GM18909 (cell line): ENCODE data around the gene CREG2.

ENCODE experiments used
- ATAC-seq: cut with Tn5 transposase; IDR thresholded peaks from one replicate; pipeline ENCODE4 v1.9.1; 2021; ENCODE audit warnings: mild to moderate bottlenecking; ENCODE audit not compliant: unreplicated experiment, poor library complexity

Gene CREG2

DNA sequence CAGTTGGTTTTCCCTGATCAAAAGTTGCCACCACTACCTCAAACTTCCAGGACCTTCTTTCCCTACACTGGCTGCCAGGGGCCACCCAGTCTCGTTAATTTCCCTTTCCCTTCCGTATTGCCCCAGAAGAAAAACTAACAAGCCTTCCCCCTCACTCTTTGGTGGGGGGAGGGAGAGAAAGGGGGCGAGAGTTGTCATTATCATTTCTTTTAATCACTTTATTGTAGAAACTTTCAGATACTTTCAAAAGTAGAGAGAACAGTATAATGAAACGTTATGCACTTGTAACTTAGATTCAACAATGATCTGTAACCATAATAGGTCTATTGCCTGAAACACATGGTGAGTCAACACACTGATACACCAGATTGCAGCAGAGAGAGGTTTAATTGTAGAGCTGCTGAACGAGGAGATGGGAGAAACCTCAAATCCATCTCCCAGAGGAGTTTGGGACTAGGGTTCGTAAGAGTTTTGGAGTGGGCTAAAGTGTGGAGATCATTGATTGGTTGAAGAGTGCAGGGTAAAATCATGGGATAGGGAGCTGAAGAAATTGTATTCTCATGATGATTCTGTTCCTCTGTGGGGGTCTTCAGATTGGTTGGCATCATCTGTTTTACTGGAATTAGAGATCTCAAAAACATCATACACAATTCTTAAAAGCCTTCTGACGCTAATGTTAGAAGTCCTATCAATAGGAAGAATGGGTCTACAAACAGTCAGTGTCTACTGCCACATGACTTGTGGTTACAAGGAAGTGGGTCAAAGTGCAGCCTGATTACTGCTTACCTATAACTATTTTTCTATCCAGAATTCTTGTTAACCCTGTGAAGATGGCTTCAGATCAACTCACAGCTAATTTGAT, 76.2 kb downstream of the CREG2 start:
- ATAC-seq, result no peak

DNA sequence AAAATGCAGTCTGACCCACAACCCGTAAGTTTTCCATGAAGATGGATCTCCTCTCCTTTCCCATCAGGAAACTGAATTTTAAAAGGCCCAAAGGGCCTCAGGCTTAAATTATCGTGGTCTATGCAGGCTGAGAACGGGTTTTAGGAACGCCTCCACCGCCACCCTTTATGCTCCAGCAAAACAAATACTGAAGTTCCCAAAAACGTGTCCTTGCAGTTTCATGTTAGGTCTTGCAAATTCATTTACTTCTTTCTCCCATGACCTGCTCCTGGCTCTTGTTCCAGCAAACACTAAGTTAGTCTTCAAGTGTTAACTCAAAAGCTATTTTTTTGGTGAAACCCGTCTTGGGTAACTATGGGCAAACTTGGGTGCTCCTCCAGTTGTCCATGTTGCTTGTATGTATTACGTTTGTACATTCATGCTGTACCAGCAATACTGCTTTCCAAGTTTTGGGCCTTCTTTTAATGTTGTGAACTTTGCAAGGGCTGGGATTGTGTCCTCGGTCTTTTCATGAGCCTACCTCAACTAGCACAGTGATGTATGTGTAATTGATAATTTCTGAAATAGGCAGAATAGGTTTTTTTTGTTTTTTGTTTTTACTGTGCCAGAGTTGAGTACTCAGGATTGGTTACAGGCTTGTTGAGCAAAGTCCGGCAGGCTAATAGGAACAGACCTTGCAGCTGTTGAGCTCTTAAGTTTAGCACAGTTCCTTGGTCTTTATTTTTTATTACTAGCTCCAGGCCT, 77.0 kb downstream of the CREG2 start:
- ATAC-seq, result no peak

DNA sequence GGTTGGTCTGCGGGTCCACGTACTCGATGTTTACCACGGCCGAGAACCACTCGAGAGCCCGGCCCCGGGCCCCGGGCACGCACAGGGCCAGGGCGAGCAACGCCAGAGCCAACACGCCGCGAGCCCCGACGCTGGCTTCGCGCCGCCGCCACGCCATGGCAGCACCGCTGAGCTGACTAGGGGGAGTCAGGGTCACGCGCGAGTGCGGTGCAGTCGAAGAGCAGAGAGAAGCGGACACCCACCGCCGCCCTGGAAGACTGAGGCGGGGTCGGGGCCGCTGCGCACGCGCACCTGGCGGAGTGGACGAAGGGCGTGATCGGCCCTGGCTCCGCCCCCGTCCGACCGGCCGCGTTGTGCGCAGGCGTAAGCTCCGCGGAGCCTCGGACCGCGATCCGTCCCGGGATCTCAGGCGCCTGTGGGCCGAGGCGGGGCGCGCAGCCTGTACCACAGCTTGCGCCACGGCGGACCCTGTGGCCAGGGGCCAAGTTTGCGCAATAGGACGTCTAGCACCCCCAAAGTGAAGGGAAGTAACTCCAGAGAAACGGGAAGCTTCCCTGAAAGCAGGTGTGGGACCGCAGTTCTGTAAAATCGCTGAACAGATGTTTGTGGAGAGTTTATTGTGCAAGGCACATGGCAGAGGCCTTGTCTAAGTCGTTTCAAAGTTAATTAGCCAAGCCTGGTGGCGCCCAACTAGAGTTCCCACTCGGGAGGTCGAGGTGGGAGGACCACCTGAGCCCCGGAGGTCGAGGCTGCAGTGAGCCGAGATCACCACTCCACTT, 78.7 kb downstream of the CREG2 start, which contains the start of gene RNF149:
RNF149 (minus strand) TSS at position 270 of the 779 bp plus-strand sequence; CDS start at position 157, 113 bp downstream.
- ATAC-seq, result peak; percentile 78

DNA sequence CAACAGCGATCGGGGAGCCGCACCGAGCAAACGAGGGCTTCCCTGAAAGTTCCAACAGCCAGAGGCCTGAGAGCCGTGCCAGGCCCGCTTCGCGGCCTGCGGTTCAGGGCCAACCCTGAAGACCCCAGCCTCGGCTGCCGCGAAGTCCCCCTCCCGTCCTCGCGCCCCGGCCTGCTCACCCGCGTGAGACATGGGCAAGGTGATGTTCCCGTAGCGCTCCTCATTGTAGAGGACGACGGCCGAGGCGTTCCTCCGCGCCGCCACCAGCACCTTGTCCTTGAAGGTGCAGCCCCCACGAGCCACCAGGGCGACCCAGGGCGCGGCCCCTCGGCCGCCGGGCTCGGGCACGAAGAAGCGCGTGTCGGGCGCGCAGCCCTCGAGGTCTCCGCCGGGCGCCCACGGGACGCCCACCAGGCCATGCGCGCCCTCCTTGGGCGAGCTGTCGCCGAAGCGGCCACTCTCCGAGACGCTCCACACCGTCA, 79.3 kb downstream of the CREG2 start:
- peak; percentile 20 for ATAC-seq

DNA sequence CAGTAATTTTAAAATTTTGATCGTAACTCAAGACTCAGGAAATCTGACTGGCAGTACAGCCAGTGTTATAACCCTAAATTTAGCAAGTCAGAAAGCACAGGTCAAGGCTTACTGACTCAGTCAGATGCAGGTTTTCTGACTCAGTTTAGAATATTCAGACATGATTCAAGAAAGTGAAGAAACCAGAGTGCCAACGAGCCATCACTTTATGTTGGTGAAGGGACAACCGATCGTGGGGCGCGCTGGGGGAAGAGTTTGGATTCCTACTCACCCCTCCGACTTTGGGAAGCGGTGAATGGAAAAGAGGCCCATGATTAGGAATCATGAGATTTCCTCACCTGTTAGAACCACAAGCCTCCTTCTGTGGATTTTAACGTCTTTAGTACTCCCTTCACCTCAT, 79.8 kb downstream of the CREG2 start:
- ATAC-seq, result no peak

DNA sequence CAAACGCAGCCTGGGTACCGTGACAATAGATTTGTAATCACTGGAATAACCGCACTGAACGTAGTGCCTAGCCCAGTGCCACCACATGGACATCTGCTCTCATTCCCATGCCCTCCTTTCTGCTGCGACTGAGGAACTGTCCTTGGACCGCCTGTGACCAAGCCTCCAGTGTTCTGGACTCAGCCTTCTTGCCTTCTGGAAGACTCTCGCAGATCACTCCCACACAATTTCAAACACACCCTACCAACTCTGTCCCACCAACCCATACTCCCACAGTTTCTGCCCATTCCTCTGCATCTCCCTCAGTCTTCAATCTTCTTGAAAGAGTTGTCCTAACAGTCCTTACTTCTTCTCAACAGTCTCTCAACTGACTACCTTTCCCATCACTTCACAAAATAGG, 80.9 kb downstream of the CREG2 start:
- ATAC-seq, result peak; percentile 7

DNA sequence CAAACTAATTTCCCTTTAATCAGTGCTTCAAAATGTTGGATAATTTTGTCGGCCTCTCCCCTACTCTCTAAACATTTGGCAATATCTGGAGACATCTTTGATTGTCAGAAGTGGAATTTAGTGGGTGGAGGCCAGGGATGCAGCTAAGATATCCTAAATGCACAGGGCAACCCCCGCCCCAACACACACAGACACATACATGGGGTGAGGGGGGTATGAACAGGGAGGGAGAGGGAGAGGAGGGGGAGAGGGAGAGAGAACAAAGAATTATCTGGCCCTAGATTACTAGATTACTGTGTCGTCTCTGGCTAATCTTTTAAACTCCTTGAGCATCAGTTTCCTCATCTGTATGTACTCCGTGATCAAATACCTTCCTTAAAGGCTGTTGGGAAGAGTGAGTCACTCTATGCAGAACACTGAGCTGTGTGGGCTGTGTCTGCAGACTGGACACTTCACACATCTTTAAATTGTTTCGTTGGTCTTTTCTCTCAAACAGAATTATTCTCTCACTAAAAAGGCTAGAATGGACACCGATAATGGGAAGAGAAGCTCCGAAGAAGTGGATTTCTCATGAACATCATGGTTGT, 81.7 kb downstream of the CREG2 start:
- no peak for ATAC-seq

DNA sequence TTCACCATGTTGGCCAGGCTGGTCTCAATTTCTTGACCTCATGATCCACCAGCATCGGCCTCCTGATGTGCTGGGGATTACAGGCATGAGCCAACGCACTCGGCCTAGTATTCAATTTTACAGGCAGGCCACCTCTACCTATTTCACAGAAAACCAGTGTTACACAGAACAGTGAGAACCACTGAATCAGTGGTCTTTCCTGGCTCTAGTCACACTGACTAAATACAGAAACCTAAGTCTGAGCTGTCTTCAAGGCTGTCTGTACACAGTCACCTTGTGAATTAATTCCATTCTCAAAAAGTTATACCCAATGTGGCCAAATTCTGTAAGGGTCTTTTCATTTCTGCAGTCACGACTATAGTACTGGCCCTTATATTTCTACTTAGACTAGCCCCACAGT, 82.3 kb downstream of the CREG2 start:
- no peak for ATAC-seq

DNA sequence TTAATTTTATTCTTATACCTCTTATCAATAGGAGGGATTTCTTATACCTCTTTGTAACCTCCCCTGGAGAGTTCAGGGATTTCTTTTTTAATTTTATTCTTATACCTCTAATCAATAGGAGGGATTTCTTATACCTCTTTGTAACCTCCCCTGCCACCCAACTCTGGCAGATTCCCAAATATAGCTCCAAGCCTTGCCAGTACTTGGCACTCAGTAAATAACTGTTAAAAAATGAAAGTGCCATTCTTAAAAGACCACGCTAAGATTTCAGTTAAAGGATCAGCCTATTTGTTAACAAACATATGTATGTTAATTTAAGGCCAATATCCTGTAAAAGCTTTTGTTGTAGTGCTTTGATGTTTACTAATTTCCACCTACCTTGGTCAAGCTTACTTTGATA, 83.6 kb downstream of the CREG2 start:
- ATAC-seq, result no peak

DNA sequence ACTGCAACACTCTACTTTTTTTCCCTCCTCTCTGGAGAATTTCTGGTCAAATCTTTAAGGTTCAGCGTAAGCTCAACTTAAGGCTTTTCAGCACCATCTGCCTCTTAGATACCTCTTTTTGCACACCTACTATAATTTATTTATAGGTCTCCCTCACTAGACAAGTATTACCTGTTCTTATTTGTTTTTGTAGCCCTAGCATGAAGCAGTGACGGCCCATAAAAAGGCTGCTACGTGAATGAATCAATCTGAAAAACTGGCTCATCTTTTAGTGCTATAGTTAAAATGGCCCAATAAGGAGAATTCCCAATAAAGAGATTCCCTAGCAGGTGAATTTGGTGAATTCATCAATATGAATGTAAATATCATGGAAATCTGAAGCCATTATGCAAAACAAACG, 85.3 kb downstream of the CREG2 start:
- no peak for ATAC-seq

DNA sequence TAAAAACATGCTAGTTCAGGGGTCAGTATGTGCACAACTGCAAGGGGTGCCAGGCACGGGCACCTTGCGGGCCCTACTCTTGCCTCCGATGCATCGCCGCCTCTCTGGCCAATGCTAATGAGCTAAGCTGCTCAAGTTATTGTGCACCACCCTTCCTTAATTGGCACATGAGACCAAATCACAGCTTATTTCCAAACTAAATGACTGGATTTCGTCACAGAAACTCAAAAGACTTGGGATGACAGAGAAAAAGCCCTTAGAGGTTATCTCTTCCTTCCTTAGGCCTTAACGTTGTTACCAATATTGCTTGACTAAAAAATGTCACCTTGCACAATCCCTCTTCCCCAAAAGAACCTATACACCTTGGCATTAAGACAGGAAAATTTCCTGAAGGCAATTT, 86.5 kb downstream of the CREG2 start:
- ATAC-seq, result no peak

DNA sequence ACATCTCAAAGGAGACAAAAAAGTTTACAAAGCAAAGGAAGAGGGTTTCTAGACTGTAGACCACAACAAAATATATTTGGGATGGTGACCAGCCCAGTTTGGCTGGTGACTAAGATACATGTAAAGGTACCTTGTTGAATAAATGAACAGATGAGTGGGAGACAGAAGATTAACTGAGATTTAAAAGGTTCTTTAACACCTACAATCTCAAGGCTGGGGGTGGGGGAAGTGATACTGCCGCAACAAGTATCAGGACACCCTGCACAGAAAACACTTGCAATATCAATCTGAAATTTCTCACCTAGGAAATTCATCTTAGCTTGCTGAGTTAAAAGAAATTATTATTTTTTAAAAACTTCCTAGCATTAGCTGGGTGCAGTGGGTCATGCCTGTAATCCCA, 87.1 kb downstream of the CREG2 start:
- no peak for ATAC-seq

DNA sequence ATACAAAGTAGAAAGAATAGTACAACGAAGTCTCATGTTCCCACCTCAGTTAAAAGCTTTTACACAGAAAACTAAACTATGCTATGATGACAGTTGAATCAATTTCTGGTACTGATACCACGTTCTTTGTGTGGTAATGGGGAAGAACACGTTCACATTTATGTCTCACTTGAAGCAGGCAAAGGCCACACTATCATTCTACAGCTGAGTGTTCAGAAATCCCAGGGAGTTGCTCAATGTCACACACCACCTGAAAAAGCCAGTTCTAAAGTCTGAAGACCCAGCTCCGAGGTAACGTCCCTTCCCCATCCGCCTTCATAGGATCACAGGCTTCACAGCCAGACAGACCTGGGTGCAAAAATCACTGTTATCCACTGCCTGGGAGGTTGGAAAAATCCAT, 87.7 kb downstream of the CREG2 start:
- no peak for ATAC-seq

DNA sequence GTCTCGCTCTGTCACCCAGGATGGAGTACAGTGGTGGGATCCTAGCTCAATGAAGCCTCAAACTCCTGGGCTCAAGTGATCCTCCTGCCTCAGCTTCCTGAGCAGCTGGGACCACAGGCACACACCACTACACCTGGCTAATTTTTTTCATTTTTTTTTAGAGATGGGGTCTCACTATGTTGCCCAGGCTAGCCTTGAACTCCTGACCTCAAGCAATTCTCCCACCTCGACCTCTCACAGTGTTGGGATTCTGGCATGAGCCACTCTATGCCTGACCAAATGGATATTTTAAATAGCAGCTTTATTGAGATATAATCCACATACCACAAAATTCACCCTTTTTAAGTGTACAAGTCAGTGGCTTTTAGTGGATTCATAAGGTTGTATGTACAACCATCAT, 89.9 kb downstream of the CREG2 start:
- no peak for ATAC-seq

DNA sequence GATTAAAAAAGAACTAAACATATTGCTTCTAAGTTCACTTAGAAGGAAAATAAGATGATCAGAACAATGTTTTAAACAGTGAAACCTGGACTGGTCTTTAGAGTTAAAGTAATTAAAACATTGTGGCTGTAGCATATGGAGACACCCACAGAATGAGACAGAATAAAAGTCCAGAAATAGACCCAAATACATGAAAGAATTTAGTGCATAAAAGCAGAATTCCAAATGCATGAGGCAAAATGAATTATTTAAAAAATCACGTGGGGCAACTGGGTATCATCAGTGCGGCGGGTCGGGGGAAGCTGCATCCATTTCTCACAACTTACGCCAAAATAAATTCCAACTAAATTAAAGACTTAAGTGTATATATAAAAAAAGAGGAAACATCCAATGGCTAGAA, 90.9 kb downstream of the CREG2 start:
- ATAC-seq, result no peak

DNA sequence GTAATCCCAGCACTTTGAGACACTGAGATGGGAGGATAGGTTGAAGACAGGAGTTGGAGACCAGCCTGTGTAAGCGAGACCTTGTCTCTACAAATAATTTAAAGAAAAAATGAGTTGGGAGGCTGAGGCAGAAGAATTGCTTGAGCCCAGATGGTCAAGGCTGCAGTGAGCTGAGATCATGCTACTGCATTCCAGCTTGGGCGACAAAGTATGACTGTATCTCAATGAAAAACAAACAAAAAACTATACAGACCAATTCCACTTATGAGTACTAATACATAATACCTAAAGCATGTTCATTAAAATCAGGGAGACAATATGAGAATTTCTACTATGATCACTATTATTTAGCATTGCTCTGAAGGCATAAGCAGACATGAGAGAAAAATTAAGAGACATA, 91.4 kb downstream of the CREG2 start:
- ATAC-seq, result no peak
